Mesothelial cell of epicardium (in vitro differentiated cells): Measurements from ENCODE around the gene RYR2. TPM values are rescaled to one million over a fixed set of nuclear protein-coding genes. Genes with fewer than 3 reads are reported as not detected.

Experiments
- DNase-seq, 2 experiments: peaks; one replicate each; pipeline ENCODE4 v3.0.0; 2021; ENCODE audit warnings: low spot score in 2 of 2; ENCODE audit not compliant: unreplicated experiment in 2 of 2
- H3K27ac Mint-ChIP-seq: 2 replicates; pipeline ENCODE4 v1.8.0; 2021; ENCODE audit warnings: mixed read lengths
- H3K27me3 Mint-ChIP-seq: 2 replicates; pipeline ENCODE4 v1.8.0; 2021; ENCODE audit warnings: low read depth, mixed read lengths
- H3K36me3 Mint-ChIP-seq: 2 replicates; pipeline ENCODE4 v1.8.0; 2021; ENCODE audit warnings: mixed read lengths
- H3K4me1 Mint-ChIP-seq: 2 replicates; pipeline ENCODE4 v1.8.0; 2021; ENCODE audit warnings: mixed read lengths
- H3K4me3 Mint-ChIP-seq: 2 replicates; pipeline ENCODE4 v1.8.0; 2021; ENCODE audit warnings: mild to moderate bottlenecking, moderate library complexity, mixed read lengths
- H3K9me3 Mint-ChIP-seq: 2 replicates; pipeline ENCODE4 v1.8.0; 2021; ENCODE audit warnings: mixed read lengths
- total RNA-seq: library from RNA; stranded (reverse); gene quantifications from 3 replicates; pipeline ENCODE4 v1.2.1, GENCODE V29; 2021
- TF ChIP-seq, protein P1 (sequence below): fragments of 200-600 bp; sonication (generic); IDR thresholded peaks from one replicate; pipeline ENCODE4 v1.5.0; 2021; ENCODE audit warnings: antibody characterized with exemption; ENCODE audit not compliant: unreplicated experiment

RYR2 gene
- total RNA-seq, 1 donor from 2014 or later, result 6.1 TPM

DNA sequence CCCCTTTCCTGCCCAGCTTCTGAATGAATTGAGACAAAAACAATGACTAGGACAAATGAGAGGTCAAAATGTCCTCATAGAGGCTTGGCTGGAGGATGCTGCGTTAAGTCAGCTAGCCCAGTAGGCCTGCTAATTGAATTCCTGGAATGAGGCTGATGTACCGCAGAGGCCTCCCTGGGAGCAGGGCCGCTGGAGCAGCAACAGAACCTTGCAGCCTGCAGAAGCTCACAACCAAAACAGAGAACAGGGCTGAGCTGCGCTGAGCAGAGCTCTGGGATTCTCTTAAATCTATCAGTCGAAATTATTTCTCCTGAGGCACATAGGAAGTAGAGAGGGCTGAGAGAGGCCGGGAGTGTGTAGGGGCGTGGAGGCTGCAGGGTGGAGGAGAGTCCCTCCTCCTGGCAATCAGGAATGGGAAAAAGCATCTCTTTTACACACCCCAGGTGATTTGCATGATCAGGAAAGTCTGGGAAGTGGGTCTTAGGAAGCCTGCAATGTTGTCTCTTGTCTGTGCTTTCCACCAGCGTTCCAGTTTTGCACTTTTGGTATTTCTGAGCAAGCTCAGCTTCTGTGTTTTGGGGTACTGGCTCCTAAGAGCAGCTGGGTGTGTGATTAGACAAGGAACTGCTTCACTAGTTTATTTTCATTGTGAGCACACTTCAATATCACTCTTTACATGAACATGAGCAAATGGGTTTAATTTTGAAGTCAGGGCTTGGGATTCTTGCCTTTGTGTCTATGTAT is 66.5 kb downstream of the RYR2 start:
- DNase-seq, result no peak
- H3K9me3 Mint-ChIP-seq, result no peaks in the 10 kb centered on the region
- H3K27me3 Mint-ChIP-seq, result no peaks in the 10 kb centered on the region
- H3K4me1 Mint-ChIP-seq, result peaks cover 6% of the 10 kb centered on the region
- no peaks in the 10 kb centered on the region for H3K36me3 Mint-ChIP-seq
- H3K4me3 Mint-ChIP-seq, result no peak overlapping the region
- no peak overlapping the region for H3K27ac Mint-ChIP-seq
- TF ChIP-seq, protein P1, sequence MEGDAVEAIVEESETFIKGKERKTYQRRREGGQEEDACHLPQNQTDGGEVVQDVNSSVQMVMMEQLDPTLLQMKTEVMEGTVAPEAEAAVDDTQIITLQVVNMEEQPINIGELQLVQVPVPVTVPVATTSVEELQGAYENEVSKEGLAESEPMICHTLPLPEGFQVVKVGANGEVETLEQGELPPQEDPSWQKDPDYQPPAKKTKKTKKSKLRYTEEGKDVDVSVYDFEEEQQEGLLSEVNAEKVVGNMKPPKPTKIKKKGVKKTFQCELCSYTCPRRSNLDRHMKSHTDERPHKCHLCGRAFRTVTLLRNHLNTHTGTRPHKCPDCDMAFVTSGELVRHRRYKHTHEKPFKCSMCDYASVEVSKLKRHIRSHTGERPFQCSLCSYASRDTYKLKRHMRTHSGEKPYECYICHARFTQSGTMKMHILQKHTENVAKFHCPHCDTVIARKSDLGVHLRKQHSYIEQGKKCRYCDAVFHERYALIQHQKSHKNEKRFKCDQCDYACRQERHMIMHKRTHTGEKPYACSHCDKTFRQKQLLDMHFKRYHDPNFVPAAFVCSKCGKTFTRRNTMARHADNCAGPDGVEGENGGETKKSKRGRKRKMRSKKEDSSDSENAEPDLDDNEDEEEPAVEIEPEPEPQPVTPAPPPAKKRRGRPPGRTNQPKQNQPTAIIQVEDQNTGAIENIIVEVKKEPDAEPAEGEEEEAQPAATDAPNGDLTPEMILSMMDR, result no peak

DNA sequence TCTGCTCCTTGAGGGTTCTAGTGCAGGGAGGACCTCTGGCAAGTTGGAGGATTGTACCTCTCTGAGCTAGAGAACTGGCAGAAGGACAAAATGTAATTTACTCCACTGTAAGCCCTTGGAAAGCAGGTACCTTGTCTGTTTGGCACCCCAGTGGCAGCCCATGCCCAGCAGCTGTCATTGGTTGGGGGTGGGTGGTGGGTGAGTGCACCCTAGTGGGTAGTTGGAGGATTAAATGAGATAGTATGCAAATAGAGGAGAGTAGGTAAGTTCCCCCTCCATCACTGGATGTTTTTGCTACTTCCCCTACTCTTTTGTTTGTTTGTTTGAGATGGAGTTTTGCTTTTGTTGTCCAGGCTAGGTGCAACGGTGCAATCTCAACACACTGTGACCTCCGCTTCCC is 69.8 kb downstream of the RYR2 start:
- Mint-ChIP-seq H3K4me1 (peaks cover 6% of the 10 kb centered on the region), H3K9me3 (no peaks in the 10 kb centered on the region), H3K4me3 (no peak overlapping the region), H3K27me3 (no peaks in the 10 kb centered on the region), H3K36me3 (no peaks in the 10 kb centered on the region), H3K27ac (no peak overlapping the region)
- no peak for DNase-seq
- TF ChIP-seq, protein P1, result no peak

DNA sequence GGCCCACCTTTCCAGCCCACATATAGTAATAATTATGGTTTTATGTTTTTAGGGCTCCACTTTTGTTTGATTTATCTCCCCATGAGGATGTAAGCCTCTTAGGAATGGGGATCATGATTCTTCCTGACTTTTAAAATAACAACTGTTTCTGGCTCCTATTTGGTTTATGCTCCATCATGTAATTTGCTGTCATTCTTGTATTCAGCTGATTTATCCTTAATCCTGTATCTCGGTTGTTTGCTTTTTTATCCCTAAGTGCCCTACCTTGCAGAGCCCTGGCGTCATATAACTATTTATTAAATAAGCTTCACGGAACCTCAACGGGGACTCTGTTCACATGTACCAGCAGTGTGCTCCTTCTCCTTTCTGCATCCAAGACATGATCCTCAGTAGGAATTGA is 70.7 kb downstream of the RYR2 start:
- TF ChIP-seq, protein P1, result no peak
- no peaks in the 10 kb centered on the region for H3K9me3 Mint-ChIP-seq
- H3K36me3 Mint-ChIP-seq, result no peaks in the 10 kb centered on the region
- no peak for DNase-seq
- no peaks in the 10 kb centered on the region for H3K27me3 Mint-ChIP-seq
- no peak overlapping the region for H3K4me3 Mint-ChIP-seq
- no peak overlapping the region for H3K27ac Mint-ChIP-seq
- H3K4me1 Mint-ChIP-seq, result peaks cover 6% of the 10 kb centered on the region

DNA sequence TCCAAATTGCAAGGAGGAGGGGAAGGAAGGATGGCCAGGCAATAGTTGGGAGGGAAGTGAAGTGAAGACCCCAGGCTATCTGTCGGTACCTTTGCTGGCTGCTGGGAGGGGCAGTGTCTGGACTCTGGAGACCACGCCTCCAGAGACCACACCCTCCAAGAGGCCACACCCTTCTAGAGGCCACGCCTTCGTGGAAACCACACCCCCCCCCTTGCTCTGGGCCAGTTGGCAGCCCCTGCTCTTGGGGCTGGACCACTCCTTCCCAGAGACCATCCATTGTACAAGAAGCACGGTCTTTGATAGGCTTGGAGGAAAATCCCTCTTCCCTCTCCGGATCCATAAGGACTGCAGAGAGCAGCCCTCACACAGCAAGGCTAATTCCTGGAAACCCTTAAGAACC is 73.1 kb downstream of the RYR2 start:
- TF ChIP-seq, protein P1, result no peak
- Mint-ChIP-seq H3K9me3 (no peaks in the 10 kb centered on the region), H3K4me3 (no peak overlapping the region), H3K36me3 (no peaks in the 10 kb centered on the region), H3K27me3 (no peaks in the 10 kb centered on the region), H3K4me1 (peaks cover 6% of the 10 kb centered on the region), H3K27ac (no peak overlapping the region)
- no peak for DNase-seq

DNA sequence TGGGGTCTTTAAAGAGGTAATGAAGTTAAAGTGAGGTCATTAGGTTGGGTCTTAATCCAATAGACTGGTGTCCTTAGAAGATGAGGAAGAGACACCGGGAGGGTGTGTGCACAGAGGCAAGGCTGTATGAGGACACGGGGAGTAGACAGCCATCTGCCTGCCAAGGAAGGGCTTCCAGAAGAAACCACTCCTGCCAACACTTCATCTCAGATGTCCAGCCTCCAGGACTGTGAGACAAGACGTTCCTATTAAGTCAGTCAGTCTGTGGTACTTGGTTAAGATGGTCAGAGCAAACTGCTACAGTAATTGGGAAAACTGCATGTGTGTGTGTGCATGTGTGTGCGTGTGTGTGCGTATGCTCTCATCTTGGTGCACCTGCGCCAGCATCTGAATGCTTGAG is 77.1 kb downstream of the RYR2 start:
- Mint-ChIP-seq H3K4me1 (peaks cover 4% of the 10 kb centered on the region), H3K27ac (no peak overlapping the region), H3K27me3 (no peaks in the 10 kb centered on the region), H3K36me3 (no peaks in the 10 kb centered on the region), H3K9me3 (no peaks in the 10 kb centered on the region), H3K4me3 (no peak overlapping the region)
- TF ChIP-seq, protein P1, result no peak
- DNase-seq, result no peak
